Panc1 (cell line): Measurements from ENCODE around the gene RNU6-7. TPM values are rescaled to one million over a fixed set of nuclear protein-coding genes. Genes with fewer than 3 reads are reported as not detected.

ENCODE experiments used
- ATAC-seq: fragments of 200-7000 bp; cut with Tn5 transposase; 2 replicates; pipeline ENCODE4 v1.9.1; 2020; ENCODE audit warnings: mild to moderate bottlenecking, moderate library complexity
- BruUV-seq: library from RNA; stranded (reverse); fragments of 400-500 nt; replicated peaks from 2 replicates; lab custom pipeline; 2021; lab: Mats Ljungman, UMichigan
- CTCF ChIA-PET: fragments of 300-600 bp; sonication (Branson Sonifier 250); formaldehyde crosslinking; loops from one replicate; lab custom pipeline; 2022; ENCODE audit warnings: antibody characterized with exemption; lab: Charles Lee
- POLR2A ChIA-PET: fragments of 300-600 bp; sonication (Branson Sonifier 250); formaldehyde crosslinking; loops from one replicate; lab custom pipeline; 2022; ENCODE audit warnings: antibody characterized with exemption; lab: Charles Lee
- DNase-seq: peaks from one replicate; pipeline ENCODE4 v3.0.0-alpha.2; 2010; ENCODE audit warnings: low read depth, low spot score
- H3K27ac ChIP-seq: 2 replicates; pipeline ENCODE4 v1.5.1; 2011; ENCODE audit warnings: mild to moderate bottlenecking, low read length, inconsistent platforms
- H3K27me3 ChIP-seq: fragments of 200-500 bp; sonication (Bioruptor generic); 2 replicates; pipeline ENCODE4 v1.6.0; 2014; ENCODE audit warnings: low read length, inconsistent platforms; ENCODE audit not compliant: control insufficient read depth, insufficient read depth
- H3K36me3 ChIP-seq: fragments of 200-500 bp; sonication (Bioruptor generic); 2 replicates; pipeline ENCODE4 v1.5.1; 2014; ENCODE audit warnings: inconsistent platforms, mild to moderate bottlenecking, low read length, moderate library complexity; ENCODE audit not compliant: control insufficient read depth, insufficient read depth
- H3K4me1 ChIP-seq: 2 replicates; pipeline ENCODE4 v1.5.1; 2011; ENCODE audit warnings: inconsistent platforms, mild to moderate bottlenecking, low read length, moderate library complexity; ENCODE audit not compliant: control insufficient read depth, insufficient read depth
- H3K4me3 ChIP-seq, 2 experiments: 2 replicates each; pipeline ENCODE4 v1.5.1; 2011 to 2012; ENCODE audit warnings: low read depth in 2 of 2, low read length in 2 of 2, mild to moderate bottlenecking in 2 of 2, inconsistent platforms in 1 of 2, moderate library complexity in 1 of 2
- H3K9me3 ChIP-seq: fragments of 200-500 bp; sonication (Bioruptor generic); 2 replicates; pipeline ENCODE4 v1.5.1; 2014; ENCODE audit warnings: low read depth, mild to moderate bottlenecking, inconsistent platforms, low read length, moderate library complexity; ENCODE audit not compliant: control insufficient read depth, insufficient read depth
- CTCF ChIP-seq: fragments of 450-650 bp; IDR thresholded peaks from 2 replicates; pipeline ENCODE4 v1.5.1; 2017; ENCODE audit warnings: mild to moderate bottlenecking
- POLR2AphosphoS5 ChIP-seq: IDR thresholded peaks from 2 replicates; pipeline ENCODE4 v1.6.1; 2012; ENCODE audit warnings: mild to moderate bottlenecking, low read depth, low read length, moderate library complexity
- REST ChIP-seq, 2 experiments: IDR thresholded peaks; 2 replicates each; pipeline ENCODE4 v1.6.1; 2011 to 2012; ENCODE audit warnings: low read depth in 2 of 2, control low read depth in 1 of 2, low read length in 1 of 2, mild to moderate bottlenecking in 1 of 2, moderate library complexity in 1 of 2; ENCODE audit not compliant: insufficient read depth in 1 of 2
- SIN3A ChIP-seq: IDR thresholded peaks from 2 replicates; pipeline ENCODE4 v1.6.1; 2012; ENCODE audit warnings: low read depth, mild to moderate bottlenecking, low read length, moderate library complexity, borderline replicate concordance; ENCODE audit not compliant: insufficient read depth
- TCF7L2 ChIP-seq: IDR thresholded peaks from 2 replicates; pipeline ENCODE4 v1.6.1; 2011; ENCODE audit warnings: mild to moderate bottlenecking, low read depth, low read length, inconsistent platforms
- in situ Hi-C: cut with HindIII; loops from 2 replicates; pipeline ENCODE4 v1.10.0; 2016; ENCODE audit warnings: low sequenced_read_pairs, low pct_unique_long_range_greater_than_20kb
- intact Hi-C: fragments of 100-400 bp; cut with micrococcal nuclease; formaldehyde crosslinking; loops from one replicate; pipeline ENCODE4 v1.10.0; 2022; ENCODE audit not compliant: unreplicated experiment
- total RNA-seq: library from RNA; stranded (reverse); gene quantifications from one replicate; pipeline ENCODE4 v1.2.1, GENCODE V29; 2021; ENCODE audit not compliant: unreplicated experiment

RNU6-7 gene
- total RNA-seq, 1 experiment from 2014 or later: not detected

- Histone ChIP-seq H3K27ac (no peak overlapping the region), H3K4me3 (no peak overlapping the region), H3K27me3 (no peaks in the 10 kb centered on the region), H3K4me1 (no peaks in the 10 kb centered on the region), H3K36me3 (no peaks in the 10 kb centered on the region; the same call in 1 of the 2 replicates), H3K9me3 (no peaks in the 10 kb centered on the region)
- TF ChIP-seq TCF7L2: no peak
- no peak for ATAC-seq
- intact Hi-C loops (no loop called here), in situ Hi-C loops (no loop called here)
- no TSS peak for BruUV-seq
- POLR2A ChIA-PET: no interaction called here
- no peak for DNase-seq
- CTCF ChIA-PET: no interaction called here
Measured at GRCh38 chr14:32166924-32167323, 34.9 kb upstream of the RNU6-7 start.

- Histone ChIP-seq H3K4me1 (no peaks in the 10 kb centered on the region), H3K9me3 (no peaks in the 10 kb centered on the region), H3K27ac (no peak overlapping the region), H3K27me3 (no peaks in the 10 kb centered on the region), H3K4me3 (no peak overlapping the region), H3K36me3 (no peaks in the 10 kb centered on the region; the same call in 1 of the 2 replicates)
- POLR2A ChIA-PET: no interaction called here
- TF ChIP-seq POLR2AphosphoS5: no peak
- TF ChIP-seq CTCF: no peak
- no peak for TF ChIP-seq SIN3A
- no peak for TF ChIP-seq TCF7L2
- TF ChIP-seq REST (IDR thresholded peaks at IDR 0.05; ENCODE audit: insufficient read depth in 1 of 2, low read depth in 2 of 2, low read length in 1 of 2): no peak
- DNase-seq (no peak), ATAC-seq (no peak)
- in situ Hi-C loops: no loop called here
- no TSS peak for BruUV-seq
- CTCF ChIA-PET: no interaction called here
- intact Hi-C loops: no loop called here
Measured at GRCh38 chr14:32167907-32168306, 33.9 kb upstream of the RNU6-7 start.

- Histone ChIP-seq H3K27ac (no peak overlapping the region), H3K9me3 (no peaks in the 10 kb centered on the region), H3K4me3 (no peak overlapping the region), H3K36me3 (no peaks in the 10 kb centered on the region), H3K4me1 (no peaks in the 10 kb centered on the region), H3K27me3 (no peaks in the 10 kb centered on the region)
- intact Hi-C loops (no loop called here), in situ Hi-C loops (no loop called here)
- TF ChIP-seq POLR2AphosphoS5: no peak
- TF ChIP-seq TCF7L2: no peak
- TF ChIP-seq CTCF: no peak
- TF ChIP-seq SIN3A: no peak
- no peak for TF ChIP-seq REST (IDR thresholded peaks at IDR 0.05; ENCODE audit: insufficient read depth in 1 of 2, low read depth in 2 of 2, low read length in 1 of 2)
- no TSS peak for BruUV-seq
- POLR2A ChIA-PET: no interaction called here
- ATAC-seq (no peak), DNase-seq (no peak)
- CTCF ChIA-PET: no interaction called here
Measured at GRCh38 chr14:32169191-32169590, 32.7 kb upstream of the RNU6-7 start.
